ENCODE measurements around the gene LRRC15. TPM values are rescaled to one million over a fixed set of nuclear protein-coding genes. Genes with fewer than 3 reads are reported as not detected.

The LRRC15 gene
- total RNA-seq, 4 donors from 2014 or later, result 0.14 to 0.32 TPM; not detected in 2

DNA sequence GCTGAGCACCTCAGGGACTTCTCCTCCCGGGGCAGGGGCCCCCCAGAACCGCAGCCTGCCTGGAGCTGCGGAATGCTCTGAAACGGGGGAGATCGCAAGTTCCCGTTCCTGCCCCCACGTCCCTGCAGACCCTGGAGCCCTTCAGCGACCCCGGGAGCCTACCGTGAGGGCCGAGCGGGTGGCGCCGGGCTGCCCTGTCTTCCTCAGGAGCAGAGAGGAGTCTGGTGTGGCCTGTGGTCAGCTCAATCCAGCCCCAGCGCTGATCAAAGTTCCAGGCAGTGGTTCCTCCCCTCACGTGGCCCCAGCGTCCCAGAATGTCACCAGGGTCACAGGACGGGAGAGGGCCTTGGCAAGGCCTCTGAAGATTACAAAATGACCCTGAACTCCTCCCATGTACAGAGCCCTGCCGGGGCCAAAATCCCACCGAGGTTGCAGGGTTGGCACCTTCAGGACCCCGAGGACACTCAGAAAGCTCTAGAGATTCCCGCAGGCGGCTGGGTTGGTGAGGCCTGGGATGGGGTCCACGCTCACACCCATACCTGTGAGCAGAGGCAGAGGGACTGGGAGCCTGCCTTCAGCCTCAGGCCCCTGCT lies 18.4 kb downstream of the LRRC15 start, which contains the start of gene CPN2:
Gene CPN2 (minus strand): TSS at position 249 of the 593 bp plus-strand sequence. CDS start 8,626 bp downstream, outside the sequence.
- WGBS, 2 donors (ENCODE audit: low coverage in 1 of 2), result 92% methylated on average over 24 of the region's 24 CpGs; no CpG with 5 or more reads in 1 of the 2 donors

GRCh38 chr3:194350726-194351071 lies 18.8 kb downstream of the LRRC15 start:
- intact Hi-C loops (cut with DNase I; ENCODE audit: low total_unique reads), result no loop called here
- no peak for TF ChIP-seq CTCF (IDR thresholded peaks at IDR 0.05)
- H3K4me3 ChIP-seq, result no peak overlapping the region
- H3K27me3 ChIP-seq, result no peaks in the 10 kb centered on the region
- WGBS, 2 donors (ENCODE audit: low coverage in 1 of 2), result 78 to 92% methylated on average over 2 to 3 of the region's 3 CpGs
- no peaks in the 10 kb centered on the region for H3K9me3 ChIP-seq
- H3K4me1 ChIP-seq, result no peaks in the 10 kb centered on the region
- H3K36me3 ChIP-seq, result no peaks in the 10 kb centered on the region
- DNase-seq, result no peak
- in situ Hi-C loops (cut with MboI; ENCODE audit: low pct_ligation_motif_present in 1 of 4, low pct_unique_long_range_greater_than_20kb in 1 of 4, low sequenced_read_pairs in 3 of 4), result no loop called here
- no peak overlapping the region for H3K27ac ChIP-seq

More for the DNA sequence above, 18.4 kb downstream of the LRRC15 start, which contains the start of gene CPN2:
- H3K4me3 ChIP-seq, result no peak within 1 kb of the TSS
- H3K27ac ChIP-seq, result no peak within 1 kb of the TSS
- in situ Hi-C loops (cut with MboI; ENCODE audit: low pct_ligation_motif_present in 1 of 4, low pct_unique_long_range_greater_than_20kb in 1 of 4, low sequenced_read_pairs in 3 of 4) (no loop called here), intact Hi-C loops (cut with DNase I; ENCODE audit: low total_unique reads) (no loop called here)
- no peaks in the 10 kb centered on the region for H3K27me3 ChIP-seq
- H3K4me1 ChIP-seq, result no peaks in the 10 kb centered on the region
- H3K36me3 ChIP-seq, result no peaks in the 10 kb centered on the region
- no peak for TF ChIP-seq POLR2A (IDR thresholded peaks at IDR 0.05)
- TF ChIP-seq EP300 (IDR thresholded peaks at IDR 0.05; ENCODE audit: low read depth), result no peak
- no peak for TF ChIP-seq CTCF (IDR thresholded peaks at IDR 0.05)
- TF ChIP-seq POLR2AphosphoS5 (IDR thresholded peaks at IDR 0.05), result no peak
- DNase-seq, result no peak
- H3K9me3 ChIP-seq, result no peaks in the 10 kb centered on the region

DNA sequence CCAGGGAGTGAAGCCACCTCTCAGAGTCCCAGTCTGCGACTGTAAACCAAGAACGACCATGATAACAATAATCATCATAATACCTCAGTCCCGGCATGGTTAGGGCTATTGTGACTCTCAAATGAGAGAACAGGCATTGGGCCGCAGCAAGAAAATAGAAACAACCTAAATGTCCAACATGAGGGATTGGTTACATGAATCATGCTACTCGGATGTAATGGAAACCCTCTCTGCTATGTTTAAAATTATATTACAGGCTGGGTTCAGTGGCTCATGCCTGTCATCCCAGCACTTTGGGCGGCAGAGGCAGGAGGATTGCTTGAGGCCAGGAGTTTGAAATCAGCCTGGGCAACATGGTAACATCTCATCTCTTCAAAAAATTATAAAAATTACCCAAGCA lies 21.2 kb downstream of the LRRC15 start:
- WGBS, 2 donors (ENCODE audit: low coverage in 1 of 2), result 74% methylated on average over 6 of the region's 6 CpGs; no CpG with 5 or more reads in 1 of the 2 donors
- H3K4me1 ChIP-seq, result no peaks in the 10 kb centered on the region
- in situ Hi-C loops (cut with MboI; ENCODE audit: low pct_ligation_motif_present in 1 of 4, low pct_unique_long_range_greater_than_20kb in 1 of 4, low sequenced_read_pairs in 3 of 4), result no loop called here
- H3K4me3 ChIP-seq, result no peak overlapping the region
- no peaks in the 10 kb centered on the region for H3K9me3 ChIP-seq
- no peak overlapping the region for H3K27ac ChIP-seq
- intact Hi-C loops (cut with DNase I; ENCODE audit: low total_unique reads), result no loop called here
- DNase-seq, result no peak
- no peaks in the 10 kb centered on the region for H3K36me3 ChIP-seq
- H3K27me3 ChIP-seq, result no peaks in the 10 kb centered on the region
- TF ChIP-seq CTCF (IDR thresholded peaks at IDR 0.05) (no peak), POLR2A (IDR thresholded peaks at IDR 0.05) (no peak), POLR2AphosphoS5 (IDR thresholded peaks at IDR 0.05) (no peak), EP300 (IDR thresholded peaks at IDR 0.05; ENCODE audit: low read depth) (no peak)

GRCh38 chr3:194346621-194347020 lies 22.9 kb downstream of the LRRC15 start:
- DNase-seq, result no peak

DNA sequence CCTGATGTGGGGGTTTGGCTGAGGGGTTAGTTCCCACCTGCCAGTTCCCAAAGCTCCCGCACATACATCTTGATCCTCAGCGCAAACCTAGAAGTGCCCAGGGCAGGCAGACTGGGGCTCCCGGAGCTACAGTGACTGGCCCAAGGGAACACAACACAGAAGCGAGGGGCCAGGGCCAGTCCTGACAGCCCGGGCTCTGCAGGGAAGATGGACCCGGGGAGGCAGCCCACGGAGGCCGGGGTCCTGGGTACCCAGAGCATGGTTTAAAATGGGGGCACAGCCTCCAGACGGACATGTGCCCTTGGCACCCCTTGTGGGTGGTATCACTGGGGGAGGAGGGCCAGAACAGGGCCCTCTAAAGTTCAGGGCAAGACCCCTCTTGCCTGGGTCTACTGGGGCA lies 23.5 kb downstream of the LRRC15 start:
- H3K36me3 ChIP-seq, result no peaks in the 10 kb centered on the region
- 40 to 89% methylated on average over 1 to 9 of the region's 9 CpGs for WGBS, 2 donors (ENCODE audit: low coverage in 1 of 2)
- no peak overlapping the region for H3K27ac ChIP-seq
- intact Hi-C loops (cut with DNase I; ENCODE audit: low total_unique reads) (no loop called here), in situ Hi-C loops (cut with MboI; ENCODE audit: low pct_ligation_motif_present in 1 of 4, low pct_unique_long_range_greater_than_20kb in 1 of 4, low sequenced_read_pairs in 3 of 4) (no loop called here)
- H3K4me3 ChIP-seq, result no peak overlapping the region
- H3K9me3 ChIP-seq, result no peaks in the 10 kb centered on the region
- no peak for DNase-seq
- TF ChIP-seq EP300 (IDR thresholded peaks at IDR 0.05; ENCODE audit: low read depth) (no peak), CTCF (IDR thresholded peaks at IDR 0.05) (no peak), POLR2A (IDR thresholded peaks at IDR 0.05) (no peak), POLR2AphosphoS5 (IDR thresholded peaks at IDR 0.05) (no peak)
- H3K4me1 ChIP-seq, result no peaks in the 10 kb centered on the region
- H3K27me3 ChIP-seq, result no peaks in the 10 kb centered on the region

More at GRCh38 chr3:194346621-194347020, 22.9 kb downstream of the LRRC15 start:
- no peaks in the 10 kb centered on the region for H3K27me3 ChIP-seq
- H3K4me1 ChIP-seq, result no peaks in the 10 kb centered on the region
- no peaks in the 10 kb centered on the region for H3K36me3 ChIP-seq
- WGBS, 2 donors (ENCODE audit: low coverage in 1 of 2), result 65% methylated on average over 5 of the region's 5 CpGs; no CpG with 5 or more reads in 1 of the 2 donors
- no peak overlapping the region for H3K27ac ChIP-seq
- in situ Hi-C loops (cut with MboI; ENCODE audit: low pct_ligation_motif_present in 1 of 4, low pct_unique_long_range_greater_than_20kb in 1 of 4, low sequenced_read_pairs in 3 of 4) (no loop called here), intact Hi-C loops (cut with DNase I; ENCODE audit: low total_unique reads) (no loop called here)
- H3K4me3 ChIP-seq, result no peak overlapping the region
- TF ChIP-seq POLR2A (IDR thresholded peaks at IDR 0.05) (no peak), POLR2AphosphoS5 (IDR thresholded peaks at IDR 0.05) (no peak)
- no peaks in the 10 kb centered on the region for H3K9me3 ChIP-seq

Data from transverse colon (tissue), 4 donors.